Pancreas (tissue), 10 donors: Measurements from ENCODE around the gene MAP4K1. TPM values are rescaled to one million over a fixed set of nuclear protein-coding genes. Genes with fewer than 3 reads are reported as not detected.

ENCODE experiments used
- ATAC-seq, 4 donors: fragments of 200-7000 bp; cut with Tn5 transposase; one replicate each; pipeline versions ENCODE4 v1.8.0 to v1.9.1; 2020; ENCODE audit warnings: mild to moderate bottlenecking in 4 of 4, moderate library complexity in 4 of 4
- DNase-seq, 6 donors: peaks; one replicate each; pipeline ENCODE4 v3.0.0-alpha.2; 2020
- FAIRE-seq: peaks from 2 replicates; lab custom pipeline; 2012; peaks lifted over from hg19 to GRCh38; lab: Jason Lieb, UNC
- H3K27ac ChIP-seq, 4 donors: fragments of 200-600 bp; sonication (generic); 1 replicate in 3 of 4; 2 replicates in 1 of 4; pipeline versions ENCODE4 v1.5.0 to v1.8.0; 2020
- H3K27me3 ChIP-seq, 4 donors: fragments of 200-600 bp; one replicate each; pipeline ENCODE4 v1.8.0; 2021
- H3K36me3 ChIP-seq, 3 donors: fragments of 200-600 bp; sonication (generic) in 1 of 3; one replicate each; pipeline versions ENCODE4 v1.5.0 to v1.8.0; 2020 to 2021
- H3K4me1 ChIP-seq, 3 donors: fragments of 200-600 bp; one replicate each; pipeline ENCODE4 v1.8.0; 2021
- H3K4me3 ChIP-seq, 4 donors: fragments of 200-600 bp; sonication (generic) in 2 of 4; one replicate each; pipeline versions ENCODE4 v1.5.0 to v1.8.0; 2020 to 2021
- H3K9me3 ChIP-seq, 4 donors: fragments of 200-600 bp; one replicate each; pipeline ENCODE4 v1.8.0; 2021
- CTCF ChIP-seq, 4 donors: fragments of 200-600 bp; sonication (generic) in 3 of 4; IDR thresholded peaks; one replicate each; pipeline versions ENCODE4 v1.5.0 to v1.8.0; 2021; ENCODE audit warnings: antibody characterized with exemption in 4 of 4
- WGBS, 2 donors: extraction: QIAGEN DNeasy Blood & Tissue Kit; methylation state at CpG; one replicate each; pipeline ENCODE4 v1.1.7; 2013; 5-methylcytosine and 5-hydroxymethylcytosine counted together
- intact Hi-C, 3 donors: fragments of 100-400 bp; cut with DNase I; formaldehyde crosslinking; loops; one replicate each; pipeline versions ENCODE4 v1.11.1 to v1.14.2; 2022
- polyA plus RNA-seq, 2 donors: library from polyadenylated mRNA; stranded (reverse); fragments of 200-250 nt; gene quantifications; one replicate each; pipeline ENCODE4 v1.2.3, GENCODE V29; 2013
- total RNA-seq, 6 donors: library from RNA; stranded (reverse); fragmentation: NEBNext Ultra II Directional in 4 of 6; extraction: Animal tissue kit (Norgen Biotek cat#: 25700) in 4 of 6; gene quantifications; one replicate each; pipeline versions ENCODE4 v1.2.1 to v1.2.4, GENCODE V29; 2021 to 2023
- donor health status: healthy with polysubstance abuse.
- donor health status: DM: no; HTN: no; CAD: no; lungs with moderate emphysema.
- donor health status: DM: no; HTN: no; CAD: no.
- donor health status: control.
- donor health status: control.
- donor health status: Bipolar disorder and iron deficiency.
- donor health status: DM: yes; HTN: yes; CAD: no.
- donor health status: DM: no; HTN: no; CAD: no.
- donor health status: DM: no; HTN: no; CAD: no.
- donor health status: DM: yes; HTN: yes; CAD: no.

The MAP4K1 gene
- total and polyA plus RNA-seq, 8 donors = 0.79 to 43.4 (median 2.7) TPM

GRCh38 chr19:38596057-38596981 lies 21.4 kb downstream of the MAP4K1 start:
- ATAC-seq (peak; percentile 93 to 96 (median 95)), FAIRE-seq (no peak), DNase-seq (peak; percentile 70 to 92 (median 84))
- intact Hi-C loops = no loop called here
- Histone ChIP-seq H3K4me3 (peak overlapping the region in 3 of 4 donors; percentile 12 to 46 (median 32)), H3K9me3 (no peaks in the 10 kb centered on the region), H3K27ac (peak overlapping the region in 1 of 4 donors; percentile 34), H3K27me3 (no peaks in the 10 kb centered on the region), H3K4me1 (no peaks in the 10 kb centered on the region), H3K36me3 (no peaks in the 10 kb centered on the region)
- no peak for TF ChIP-seq CTCF (IDR thresholded peaks at IDR 0.05)
- WGBS, 2 donors = 10% methylated on average over 55 of the region's 55 CpGs

- no peak for TF ChIP-seq CTCF (IDR thresholded peaks at IDR 0.05)
- Histone ChIP-seq H3K4me1 (no peaks in the 10 kb centered on the region), H3K27ac (no peak overlapping the region), H3K9me3 (no peaks in the 10 kb centered on the region), H3K27me3 (no peaks in the 10 kb centered on the region), H3K36me3 (no peaks in the 10 kb centered on the region), H3K4me3 (no peak overlapping the region)
- intact Hi-C loops = no loop called here
- FAIRE-seq (no peak), ATAC-seq (no peak), DNase-seq (no peak)
- 61 to 68% methylated on average over 6 of the region's 6 CpGs for WGBS, 2 donors
These were observed 24.8 kb downstream of the MAP4K1 start for GRCh38 chr19:38592940-38593339.

- Histone ChIP-seq H3K27me3 (no peaks in the 10 kb centered on the region), H3K4me1 (no peaks in the 10 kb centered on the region), H3K36me3 (no peaks in the 10 kb centered on the region), H3K9me3 (no peaks in the 10 kb centered on the region), H3K27ac (no peak overlapping the region), H3K4me3 (no peak overlapping the region)
- DNase-seq (no peak), ATAC-seq (no peak), FAIRE-seq (no peak)
- WGBS, 2 donors = 60 to 76% methylated on average over 2 of the region's 2 CpGs
- no peak for TF ChIP-seq CTCF (IDR thresholded peaks at IDR 0.05)
- intact Hi-C loops = no loop called here
These were observed 29.7 kb downstream of the MAP4K1 start for GRCh38 chr19:38588041-38588440.

DNA sequence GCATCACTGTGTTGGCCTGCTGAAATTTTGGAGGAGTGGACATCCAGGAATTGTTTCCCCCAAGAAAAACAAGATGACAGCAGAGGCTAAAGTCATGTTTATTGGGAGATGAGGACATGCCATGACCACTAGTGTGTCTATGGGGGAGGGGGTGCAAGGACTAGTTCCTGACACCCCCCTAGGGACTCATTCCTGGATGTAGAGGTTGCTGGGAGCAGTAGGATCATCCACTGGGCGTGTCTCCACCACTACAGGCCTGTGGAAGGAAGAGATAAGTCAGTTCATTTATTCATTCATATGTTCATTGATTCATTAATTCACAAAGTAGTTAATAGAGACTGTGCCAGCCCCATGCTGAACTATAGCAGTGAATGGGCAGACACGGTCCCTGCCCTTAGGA lies 30.2 kb downstream of the MAP4K1 start:
- Histone ChIP-seq H3K27ac (no peak overlapping the region), H3K36me3 (no peaks in the 10 kb centered on the region), H3K27me3 (no peaks in the 10 kb centered on the region), H3K4me3 (no peak overlapping the region), H3K4me1 (no peaks in the 10 kb centered on the region), H3K9me3 (no peaks in the 10 kb centered on the region)
- DNase-seq = no peak
- no peak for ATAC-seq
- TF ChIP-seq CTCF (IDR thresholded peaks at IDR 0.05) = no peak
- FAIRE-seq = no peak
- intact Hi-C loops = no loop called here
- WGBS, 2 donors = 68 to 77% methylated on average over 2 of the region's 2 CpGs

DNA sequence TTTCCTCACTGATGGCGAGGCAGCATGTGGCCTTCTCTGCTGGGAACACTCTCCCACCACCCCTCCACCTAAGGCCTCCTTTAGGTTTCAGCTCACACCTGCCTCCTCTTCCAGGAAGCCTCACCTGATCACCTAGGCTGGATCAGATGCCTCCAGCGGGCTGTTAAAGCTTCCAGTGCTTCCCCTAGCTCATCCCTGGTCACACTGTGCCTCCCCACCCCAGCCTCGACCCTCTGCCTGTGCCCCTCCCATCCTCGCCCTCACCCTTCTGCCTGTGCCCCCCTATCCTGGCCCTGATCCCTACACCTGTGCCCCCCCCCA lies 33.8 kb downstream of the MAP4K1 start:
- Histone ChIP-seq H3K27ac (no peak overlapping the region), H3K4me3 (no peak overlapping the region), H3K36me3 (no peaks in the 10 kb centered on the region), H3K4me1 (no peaks in the 10 kb centered on the region), H3K9me3 (no peaks in the 10 kb centered on the region), H3K27me3 (no peaks in the 10 kb centered on the region)
- no peak for FAIRE-seq
- whole genome bisulfite sequencing, 2 donors = 68 to 77% methylated on average over 4 of the region's 4 CpGs
- TF ChIP-seq CTCF (IDR thresholded peaks at IDR 0.05) = no peak
- intact Hi-C loops = no loop called here
- DNase-seq = no peak
- ATAC-seq = no peak
